Osteoblast (primary cell): ENCODE measurements around the gene SLC24A3. TPM values are rescaled to one million over a fixed set of nuclear protein-coding genes. Genes with fewer than 3 reads are reported as not detected.
A peak's percentile ranks its signal among the peaks of the same experiment; 100 is the strongest.

Experiments
- DNase-seq: peaks from one replicate; pipeline ENCODE4 v3.0.0; 2011; ENCODE audit warnings: low spot score, mixed read lengths; ENCODE audit not compliant: insufficient read length; ENCODE audit errors: missing footprints
- H2AFZ ChIP-seq: 2 replicates; pipeline ENCODE4 v1.6.0; 2011; ENCODE audit warnings: mild to moderate bottlenecking, low read length
- H3K27ac ChIP-seq: 2 replicates; pipeline ENCODE4 v1.5.1; 2011; ENCODE audit warnings: mild to moderate bottlenecking, low read depth, low read length, moderate library complexity
- H3K27me3 ChIP-seq: 2 replicates; pipeline ENCODE4 v1.6.0; 2012; ENCODE audit warnings: mild to moderate bottlenecking, control low read depth, inconsistent platforms, low read length, moderate library complexity; ENCODE audit not compliant: insufficient read depth
- H3K36me3 ChIP-seq: 2 replicates; pipeline ENCODE4 v1.5.1; 2011; ENCODE audit warnings: mild to moderate bottlenecking, low read length, control low read depth, moderate library complexity; ENCODE audit not compliant: insufficient read depth
- H3K4me1 ChIP-seq: 2 replicates; pipeline ENCODE4 v1.5.1; 2011; ENCODE audit warnings: mild to moderate bottlenecking, low read length, control low read depth, moderate library complexity; ENCODE audit not compliant: insufficient read depth
- H3K4me2 ChIP-seq: 2 replicates; pipeline ENCODE4 v1.6.0; 2011; ENCODE audit warnings: mild to moderate bottlenecking, low read length; ENCODE audit not compliant: insufficient read depth
- H3K4me3 ChIP-seq: fragments of 200-600 bp; sonication (generic); 3 replicates; pipeline ENCODE4 v1.5.1; 2012; ENCODE audit warnings: mild to moderate bottlenecking, low read length, inconsistent platforms; ENCODE audit not compliant: insufficient read depth
- H3K79me2 ChIP-seq: 2 replicates; pipeline ENCODE4 v1.6.0; 2012; ENCODE audit warnings: mild to moderate bottlenecking, low read length, control low read depth, inconsistent platforms; ENCODE audit not compliant: insufficient read depth
- H3K9me3 ChIP-seq: 2 replicates; pipeline ENCODE4 v1.5.1; 2011; ENCODE audit warnings: low read depth, low read length, control low read depth
- H4K20me1 ChIP-seq: 2 replicates; pipeline ENCODE4 v1.6.0; 2012; ENCODE audit warnings: mild to moderate bottlenecking, low read length, control low read depth; ENCODE audit not compliant: insufficient read depth
- total RNA-seq: library from RNA; depleted of rRNA; stranded (reverse); fragments of >200 nt; gene quantifications from 2 replicates; pipeline ENCODE4 v1.2.3, GENCODE V29; 2012
- TF ChIP-seq, protein P1 (sequence below): IDR thresholded peaks from 2 replicates; pipeline ENCODE4 v1.5.1; 2011; ENCODE audit warnings: mild to moderate bottlenecking, low read depth, low read length, moderate library complexity; ENCODE audit errors: extremely low read depth

SLC24A3 gene
- total RNA-seq, 1 donor: 1.1 TPM

DNA sequence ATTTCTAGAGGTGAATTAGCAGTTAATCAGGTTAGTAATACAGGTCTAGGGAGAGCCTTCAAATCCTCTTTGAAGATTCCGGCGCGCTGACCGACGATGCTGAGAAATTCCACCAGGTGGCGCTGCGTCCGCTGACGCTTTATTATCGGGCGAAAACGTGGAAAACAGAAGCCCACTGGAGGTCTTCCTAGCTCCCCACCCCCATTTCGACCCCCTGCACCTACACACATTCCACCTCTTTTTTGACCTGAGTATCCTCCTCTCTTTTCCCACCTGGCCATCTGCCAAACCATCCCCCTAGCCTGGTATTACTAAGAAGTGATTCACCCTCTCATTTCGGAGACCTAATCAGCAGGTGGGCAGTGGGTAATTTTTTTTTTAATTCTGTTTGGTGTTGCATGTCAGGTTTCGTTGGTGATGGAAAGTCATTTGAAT, 480.3 kb downstream of the SLC24A3 start:
- peak overlapping the region; percentile 46 for H3K4me3 ChIP-seq
- DNase-seq: no peak

DNA sequence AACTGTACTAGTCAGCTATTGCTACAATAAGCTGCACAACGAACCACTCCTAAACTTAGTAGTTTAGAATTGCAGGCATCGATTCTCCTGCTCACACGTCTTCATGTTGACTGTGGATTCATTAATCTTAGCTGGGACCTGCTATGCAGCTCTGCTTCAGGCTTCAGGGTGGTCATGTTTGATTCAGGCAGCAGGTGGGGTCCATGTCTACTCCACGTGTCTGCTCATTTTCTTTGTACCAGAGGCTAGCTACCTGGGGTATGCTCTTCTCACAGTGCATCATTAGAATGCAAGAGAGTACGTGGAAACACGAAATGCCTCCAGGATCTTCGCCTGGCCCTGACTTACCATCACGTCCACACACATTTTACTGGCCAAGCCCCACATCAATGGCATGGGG, 481.1 kb downstream of the SLC24A3 start:
- Histone ChIP-seq H3K9me3 (no peaks in the 10 kb centered on the region), H3K27ac (no peak overlapping the region), H4K20me1 (no peaks in the 10 kb centered on the region), H3K4me2 (no peak overlapping the region), H2AFZ (no peak overlapping the region), H3K79me2 (no peaks in the 10 kb centered on the region), H3K4me1 (peaks cover 9% of the 10 kb centered on the region), H3K36me3 (no peaks in the 10 kb centered on the region), H3K4me3 (no peak overlapping the region), H3K27me3 (no peaks in the 10 kb centered on the region)
- DNase-seq: no peak
- TF ChIP-seq, protein P1, sequence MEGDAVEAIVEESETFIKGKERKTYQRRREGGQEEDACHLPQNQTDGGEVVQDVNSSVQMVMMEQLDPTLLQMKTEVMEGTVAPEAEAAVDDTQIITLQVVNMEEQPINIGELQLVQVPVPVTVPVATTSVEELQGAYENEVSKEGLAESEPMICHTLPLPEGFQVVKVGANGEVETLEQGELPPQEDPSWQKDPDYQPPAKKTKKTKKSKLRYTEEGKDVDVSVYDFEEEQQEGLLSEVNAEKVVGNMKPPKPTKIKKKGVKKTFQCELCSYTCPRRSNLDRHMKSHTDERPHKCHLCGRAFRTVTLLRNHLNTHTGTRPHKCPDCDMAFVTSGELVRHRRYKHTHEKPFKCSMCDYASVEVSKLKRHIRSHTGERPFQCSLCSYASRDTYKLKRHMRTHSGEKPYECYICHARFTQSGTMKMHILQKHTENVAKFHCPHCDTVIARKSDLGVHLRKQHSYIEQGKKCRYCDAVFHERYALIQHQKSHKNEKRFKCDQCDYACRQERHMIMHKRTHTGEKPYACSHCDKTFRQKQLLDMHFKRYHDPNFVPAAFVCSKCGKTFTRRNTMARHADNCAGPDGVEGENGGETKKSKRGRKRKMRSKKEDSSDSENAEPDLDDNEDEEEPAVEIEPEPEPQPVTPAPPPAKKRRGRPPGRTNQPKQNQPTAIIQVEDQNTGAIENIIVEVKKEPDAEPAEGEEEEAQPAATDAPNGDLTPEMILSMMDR: no peak

More for the DNA sequence above, 480.3 kb downstream of the SLC24A3 start:
- H3K36me3 ChIP-seq: no peaks in the 10 kb centered on the region
- no peaks in the 10 kb centered on the region for H3K27me3 ChIP-seq
- H2AFZ ChIP-seq: no peak overlapping the region
- H3K9me3 ChIP-seq: no peaks in the 10 kb centered on the region
- no peaks in the 10 kb centered on the region for H3K79me2 ChIP-seq
- no peak overlapping the region for H3K27ac ChIP-seq
- no peaks in the 10 kb centered on the region for H4K20me1 ChIP-seq
- H3K4me2 ChIP-seq: peak overlapping the region; percentile 82
- peaks cover 11% of the 10 kb centered on the region for H3K4me1 ChIP-seq
- TF ChIP-seq, protein P1: peak; percentile 97

DNA sequence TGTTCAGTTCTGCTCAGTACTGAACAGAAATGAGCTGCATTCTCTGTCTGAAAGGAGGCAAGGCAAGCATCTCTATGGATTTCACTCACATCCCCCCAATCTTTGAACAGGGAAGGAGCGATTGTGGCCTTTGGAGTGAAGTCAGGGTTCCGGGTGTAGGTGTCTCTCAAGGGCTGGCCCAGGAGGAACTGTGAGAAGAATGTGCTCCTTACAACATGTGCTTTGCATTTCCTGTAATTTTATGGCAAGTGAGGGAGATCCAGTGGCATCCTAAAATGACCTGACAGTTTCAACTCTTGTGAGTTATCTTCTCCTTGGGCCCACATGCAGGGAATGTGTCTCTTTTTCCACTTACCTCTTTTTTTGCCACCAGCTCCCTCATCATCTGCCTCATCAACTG, 482.6 kb downstream of the SLC24A3 start:
- Histone ChIP-seq H3K4me1 (peaks cover 12% of the 10 kb centered on the region), H2AFZ (no peak overlapping the region), H3K4me2 (no peak overlapping the region), H3K4me3 (no peak overlapping the region), H3K36me3 (no peaks in the 10 kb centered on the region), H3K79me2 (no peaks in the 10 kb centered on the region), H3K27me3 (no peaks in the 10 kb centered on the region), H3K9me3 (no peaks in the 10 kb centered on the region), H4K20me1 (no peaks in the 10 kb centered on the region), H3K27ac (no peak overlapping the region)
- TF ChIP-seq, protein P1: no peak
- no peak for DNase-seq

DNA sequence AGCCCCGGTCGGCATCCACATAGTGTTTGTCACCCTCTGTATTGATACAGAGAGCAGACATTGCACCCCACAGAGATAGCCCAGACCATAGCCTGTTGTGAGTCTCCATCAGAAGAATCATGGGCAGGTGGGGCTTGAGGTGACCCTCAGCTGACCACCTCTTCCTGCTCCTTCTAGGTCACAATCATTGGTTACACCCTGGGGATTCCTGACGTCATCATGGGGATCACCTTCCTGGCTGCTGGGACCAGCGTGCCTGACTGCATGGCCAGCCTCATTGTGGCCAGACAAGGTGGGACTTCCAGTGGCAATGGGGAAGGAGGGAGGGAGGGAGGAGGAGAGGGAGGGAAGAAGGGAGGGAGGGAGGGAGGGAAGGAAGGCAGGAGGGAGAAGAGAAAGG, 484.2 kb downstream of the SLC24A3 start:
- H3K9me3 ChIP-seq: no peaks in the 10 kb centered on the region
- no peaks in the 10 kb centered on the region for H3K79me2 ChIP-seq
- H4K20me1 ChIP-seq: no peaks in the 10 kb centered on the region
- DNase-seq: no peak
- no peaks in the 10 kb centered on the region for H3K36me3 ChIP-seq
- no peak overlapping the region for H3K4me2 ChIP-seq
- H3K27ac ChIP-seq: no peak overlapping the region
- peaks cover 12% of the 10 kb centered on the region for H3K4me1 ChIP-seq
- H2AFZ ChIP-seq: no peak overlapping the region
- TF ChIP-seq, protein P1: no peak
- H3K4me3 ChIP-seq: no peak overlapping the region
- H3K27me3 ChIP-seq: no peaks in the 10 kb centered on the region
